CD14-positive monocyte (primary cell): ENCODE results near the gene PTPRE. TPM values are rescaled to one million over a fixed set of nuclear protein-coding genes. Genes with fewer than 3 reads are reported as not detected.

Experiments used
- DNase-seq, 3 donors: peaks; one replicate each; pipeline ENCODE4 v3.0.0-alpha.2; 2011 to 2022
- H2AFZ ChIP-seq: 2 replicates; pipeline ENCODE4 v1.6.0; 2012; ENCODE audit warnings: mild to moderate bottlenecking, low read depth, low read length, inconsistent platforms; ENCODE audit not compliant: insufficient read depth, poor library complexity, severe bottlenecking
- H3K27ac ChIP-seq, 2 donors: 1 replicate in 1 of 2; 2 replicates in 1 of 2; pipeline ENCODE4 v1.5.1; 2012 to 2013; ENCODE audit warnings: low read length in 2 of 2, control low read depth in 1 of 2, inconsistent platforms in 1 of 2, low read depth in 1 of 2, mild to moderate bottlenecking in 1 of 2
- H3K27me3 ChIP-seq, 2 donors: one replicate each; pipeline versions ENCODE4 v1.6.0 to v1.6.1; 2011 to 2013; ENCODE audit warnings: low read length in 2 of 2; ENCODE audit not compliant: control insufficient read depth in 2 of 2, insufficient read depth in 2 of 2
- H3K36me3 ChIP-seq, 2 donors: replicated peaks in 1 of 2; 1 replicate in 1 of 2; 2 replicates in 1 of 2; pipeline versions ENCODE4 v1.5.1 to v1.6.1; 2012 to 2013; ENCODE audit warnings: low read length in 2 of 2, control low read depth in 1 of 2, inconsistent platforms in 1 of 2, mild to moderate bottlenecking in 1 of 2; ENCODE audit not compliant: insufficient read depth in 2 of 2, control insufficient read depth in 1 of 2
- H3K4me1 ChIP-seq, 2 donors: 1 replicate in 1 of 2; 2 replicates in 1 of 2; pipeline versions ENCODE4 v1.5.1 to v1.6.1; 2012 to 2013; ENCODE audit warnings: low read length in 2 of 2, control low read depth in 1 of 2, inconsistent platforms in 1 of 2, mild to moderate bottlenecking in 1 of 2, moderate library complexity in 1 of 2; ENCODE audit not compliant: insufficient read depth in 2 of 2, control insufficient read depth in 1 of 2
- H3K4me2 ChIP-seq: replicated peaks from 2 replicates; pipeline ENCODE3; 2012; ENCODE audit warnings: low read length, moderate library complexity, mild to moderate bottlenecking; ENCODE audit not compliant: poor library complexity, severe bottlenecking; ENCODE audit errors: extremely low read depth
- H3K4me3 ChIP-seq, 3 experiments: fragments of 200-600 bp in 1 of 3; sonication (generic) in 1 of 3; replicated peaks in 1 of 3; 1 replicate in 2 of 3; 2 replicates in 1 of 3; pipeline ENCODE4 v1.5.1; 2011 to 2013; ENCODE audit warnings: low read length in 3 of 3, mild to moderate bottlenecking in 3 of 3, control low read depth in 2 of 3, low read depth in 2 of 3, inconsistent platforms in 1 of 3, moderate library complexity in 1 of 3
- H3K79me2 ChIP-seq: 2 replicates; pipeline ENCODE4 v1.6.0; 2012; ENCODE audit warnings: mild to moderate bottlenecking, control low read depth, inconsistent platforms, low read length, moderate library complexity; ENCODE audit not compliant: insufficient read depth
- H3K9ac ChIP-seq: 2 replicates; pipeline ENCODE4 v1.6.0; 2017; ENCODE audit warnings: low read length, mild to moderate bottlenecking; ENCODE audit not compliant: insufficient read depth, poor library complexity, severe bottlenecking
- H3K9me3 ChIP-seq, 2 donors: replicated peaks in 1 of 2; 1 replicate in 1 of 2; 2 replicates in 1 of 2; pipeline versions ENCODE4 v1.5.1 to v1.6.1; 2012 to 2013; ENCODE audit warnings: low read length in 2 of 2, control low read depth in 1 of 2; ENCODE audit not compliant: control insufficient read depth in 1 of 2, insufficient read depth in 1 of 2
- H4K20me1 ChIP-seq: 2 replicates; pipeline ENCODE4 v1.6.0; 2012; ENCODE audit warnings: mild to moderate bottlenecking, low read length, control low read depth, moderate library complexity; ENCODE audit not compliant: insufficient read depth
- H3K27ac Mint-ChIP-seq, 7 donors: one replicate each; pipeline ENCODE4 v1.8.0; 2020; ENCODE audit warnings: mild to moderate bottlenecking in 7 of 7, mixed read lengths in 7 of 7, moderate library complexity in 6 of 7, inconsistent platforms in 2 of 7
- H3K27me3 Mint-ChIP-seq, 3 donors: one replicate each; pipeline ENCODE4 v1.8.0; 2021 to 2022; ENCODE audit warnings: low read depth in 3 of 3, mild to moderate bottlenecking in 3 of 3, mixed read lengths in 3 of 3, moderate library complexity in 3 of 3, inconsistent platforms in 1 of 3
- H3K36me3 Mint-ChIP-seq, 2 donors: one replicate each; pipeline ENCODE4 v1.8.0; 2020; ENCODE audit warnings: mixed read lengths in 2 of 2, inconsistent platforms in 1 of 2, mild to moderate bottlenecking in 1 of 2
- H3K4me1 Mint-ChIP-seq: one replicate; pipeline ENCODE4 v1.8.0; 2020; ENCODE audit warnings: mild to moderate bottlenecking, mixed read lengths
- H3K4me3 Mint-ChIP-seq, 2 donors: one replicate each; pipeline ENCODE4 v1.8.0; 2020; ENCODE audit warnings: mild to moderate bottlenecking in 2 of 2, mixed read lengths in 2 of 2, moderate library complexity in 1 of 2
- H3K9me3 Mint-ChIP-seq, 7 donors: one replicate each; pipeline ENCODE4 v1.8.0; 2020 to 2022; ENCODE audit warnings: mixed read lengths in 7 of 7, mild to moderate bottlenecking in 6 of 7, moderate library complexity in 6 of 7, inconsistent platforms in 2 of 7
- WGBS: methylation state at CpG from one replicate; pipeline ENCODE4 v1.1.5; 2013; ENCODE audit warnings: missing lambda C conversion rate; ENCODE audit not compliant: insufficient coverage; 5-methylcytosine and 5-hydroxymethylcytosine counted together
- intact Hi-C, 2 donors: fragments of 100-400 bp; cut with micrococcal nuclease; formaldehyde crosslinking; loops; one replicate each; pipeline versions ENCODE4 v1.15.0 to v1.15.1; 2023
- polyA plus RNA-seq, 3 donors: library from polyadenylated mRNA; depleted of rRNA in 1 of 3; unstranded in 2 of 3; stranded (reverse) in 1 of 3; fragments of 300-500 nt in 2 of 3; fragments of >200 nt in 1 of 3; fragmentation: Illumina TruSeq in 2 of 3; gene quantifications; 1 replicate in 2 of 3; 2 replicates in 1 of 3; pipeline ENCODE4 v1.2.3, GENCODE V29; 2012 to 2021
- TF ChIP-seq, protein P1 (sequence below): fragments of 200-600 bp; IDR thresholded peaks from one replicate; pipeline ENCODE4 v1.8.0; 2022; ENCODE audit warnings: antibody characterized with exemption, mild to moderate bottlenecking

PTPRE gene
- polyA plus RNA-seq, 3 donors: 95.2 to 271 (median 125) TPM

GRCh38 chr10:127880557-127880956, 26.3 kb upstream of the PTPRE start:
- Mint-ChIP-seq H3K27me3 (peaks cover 0 to 2% (median 2%) of the 10 kb centered on the region in 3 donors), H3K4me1 (peaks cover 78% of the 10 kb centered on the region), H3K27ac (peak overlapping the region; percentile 87 to 96 (median 91)), H3K4me3 (no peak overlapping the region), H3K36me3 (no peaks in the 10 kb centered on the region), H3K9me3 (peaks cover 0 to 2% (median 0%) of the 10 kb centered on the region in 7 donors)
- H3K36me3 ChIP-seq: no peaks in the 10 kb centered on the region
- H2AFZ ChIP-seq: no peak overlapping the region
- no peaks in the 10 kb centered on the region for H3K27me3 ChIP-seq
- TF ChIP-seq, protein P1, sequence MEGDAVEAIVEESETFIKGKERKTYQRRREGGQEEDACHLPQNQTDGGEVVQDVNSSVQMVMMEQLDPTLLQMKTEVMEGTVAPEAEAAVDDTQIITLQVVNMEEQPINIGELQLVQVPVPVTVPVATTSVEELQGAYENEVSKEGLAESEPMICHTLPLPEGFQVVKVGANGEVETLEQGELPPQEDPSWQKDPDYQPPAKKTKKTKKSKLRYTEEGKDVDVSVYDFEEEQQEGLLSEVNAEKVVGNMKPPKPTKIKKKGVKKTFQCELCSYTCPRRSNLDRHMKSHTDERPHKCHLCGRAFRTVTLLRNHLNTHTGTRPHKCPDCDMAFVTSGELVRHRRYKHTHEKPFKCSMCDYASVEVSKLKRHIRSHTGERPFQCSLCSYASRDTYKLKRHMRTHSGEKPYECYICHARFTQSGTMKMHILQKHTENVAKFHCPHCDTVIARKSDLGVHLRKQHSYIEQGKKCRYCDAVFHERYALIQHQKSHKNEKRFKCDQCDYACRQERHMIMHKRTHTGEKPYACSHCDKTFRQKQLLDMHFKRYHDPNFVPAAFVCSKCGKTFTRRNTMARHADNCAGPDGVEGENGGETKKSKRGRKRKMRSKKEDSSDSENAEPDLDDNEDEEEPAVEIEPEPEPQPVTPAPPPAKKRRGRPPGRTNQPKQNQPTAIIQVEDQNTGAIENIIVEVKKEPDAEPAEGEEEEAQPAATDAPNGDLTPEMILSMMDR: no peak
- no peaks in the 10 kb centered on the region for H4K20me1 ChIP-seq
- H3K27ac ChIP-seq: peak overlapping the region; percentile 85 to 89
- peaks cover 79 to 83% of the 10 kb centered on the region in 2 donors for H3K4me1 ChIP-seq
- DNase-seq: peak; percentile 74 to 86 (median 77)
- peak overlapping the region; percentile 40 for H3K4me2 ChIP-seq
- WGBS: no CpG with 5 or more reads among the region's 2 CpGs
- intact Hi-C loops: no loop called here
- no peak overlapping the region for H3K9ac ChIP-seq
- no peaks in the 10 kb centered on the region for H3K79me2 ChIP-seq
- H3K4me3 ChIP-seq: peak overlapping the region in 1 of 3 experiments; percentile 22
- no peaks in the 10 kb centered on the region for H3K9me3 ChIP-seq

DNA sequence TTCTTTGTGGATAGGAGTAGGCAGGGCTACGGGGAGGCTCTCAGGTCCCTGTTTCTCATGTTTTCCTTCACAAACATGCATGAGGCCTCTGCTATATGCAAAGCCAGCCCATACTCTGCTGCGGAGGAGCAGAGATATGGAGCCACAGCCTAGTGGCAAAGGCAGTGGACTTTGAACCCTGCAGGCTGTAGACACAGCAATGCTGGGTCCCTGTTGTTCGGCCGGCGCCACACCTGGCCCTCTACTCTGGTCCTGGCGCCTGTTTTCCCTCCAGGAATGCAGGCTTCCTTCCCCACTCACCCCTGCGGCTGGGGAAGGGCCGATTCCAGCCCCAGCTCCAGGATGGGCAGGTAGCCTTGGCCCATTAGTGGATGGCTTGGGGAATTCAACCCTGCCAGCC, 25.6 kb upstream of the PTPRE start:
- WGBS: 92% methylated on average over 6 of the region's 8 CpGs
- Histone ChIP-seq H3K9me3 (no peaks in the 10 kb centered on the region), H3K79me2 (no peaks in the 10 kb centered on the region), H3K9ac (no peak overlapping the region), H3K27me3 (no peaks in the 10 kb centered on the region), H3K27ac (peak overlapping the region; percentile 85 to 89), H3K4me2 (peak overlapping the region; percentile 40), H3K4me3 (peak overlapping the region in 1 of 3 experiments; percentile 22), H3K36me3 (no peaks in the 10 kb centered on the region), H2AFZ (no peak overlapping the region), H4K20me1 (no peaks in the 10 kb centered on the region), H3K4me1 (peaks cover 80 to 84% of the 10 kb centered on the region in 2 donors)
- intact Hi-C loops: no loop called here
- Mint-ChIP-seq H3K4me3 (no peak overlapping the region), H3K36me3 (no peaks in the 10 kb centered on the region), H3K27ac (peak overlapping the region; percentile 87 to 96 (median 91)), H3K9me3 (peaks cover 0 to 2% (median 0%) of the 10 kb centered on the region in 7 donors), H3K4me1 (peaks cover 80% of the 10 kb centered on the region), H3K27me3 (peaks cover 0 to 2% (median 1%) of the 10 kb centered on the region in 3 donors)
- no peak for DNase-seq
- TF ChIP-seq, protein P1: no peak
